Neuronal stem cell (in vitro differentiated cells): ENCODE measurements around the gene WDR38. TPM values are rescaled to one million over a fixed set of nuclear protein-coding genes. Genes with fewer than 3 reads are reported as not detected.
A peak's percentile ranks its signal among the peaks of the same experiment; 100 is the strongest.

ENCODE experiments used
- DNase-seq: peaks from one replicate; pipeline ENCODE4 v3.0.0-alpha.2; 2013; ENCODE audit warnings: low spot score
- H2AFZ ChIP-seq: one replicate; pipeline ENCODE4 v1.6.1; 2013; ENCODE audit warnings: mild to moderate bottlenecking, low read length, inconsistent platforms
- H2AK5ac ChIP-seq: 2 replicates; pipeline ENCODE4 v1.6.1; 2013; ENCODE audit warnings: low read depth, mild to moderate bottlenecking, inconsistent platforms, low read length, moderate library complexity, mixed read lengths
- H2BK120ac ChIP-seq: 2 replicates; pipeline ENCODE4 v1.6.1; 2013; ENCODE audit warnings: low read depth, mild to moderate bottlenecking, inconsistent platforms, low read length, moderate library complexity, mixed read lengths
- H2BK12ac ChIP-seq: one replicate; pipeline ENCODE4 v1.6.1; 2013; ENCODE audit warnings: low read length, inconsistent platforms
- H2BK15ac ChIP-seq: 2 replicates; pipeline ENCODE4 v1.6.1; 2013; ENCODE audit warnings: mild to moderate bottlenecking, low read length, inconsistent platforms, mixed read lengths
- H2BK5ac ChIP-seq: one replicate; pipeline ENCODE4 v1.6.1; 2013; ENCODE audit warnings: inconsistent platforms, mild to moderate bottlenecking, low read length, moderate library complexity
- H3K14ac ChIP-seq: one replicate; pipeline ENCODE4 v1.6.1; 2013; ENCODE audit warnings: low read length, inconsistent platforms
- H3K18ac ChIP-seq: 2 replicates; pipeline ENCODE4 v1.6.1; 2013; ENCODE audit warnings: low read length, inconsistent platforms
- H3K23ac ChIP-seq: 2 replicates; pipeline ENCODE4 v1.6.1; 2013; ENCODE audit warnings: low read depth, mild to moderate bottlenecking, mixed read lengths, low read length, inconsistent platforms; ENCODE audit not compliant: poor library complexity
- H3K27ac ChIP-seq: replicated peaks from 3 replicates; pipeline ENCODE4 v1.5.1; 2013; ENCODE audit warnings: low read length, inconsistent platforms
- H3K27me3 ChIP-seq, 3 experiments: 2 replicates each; pipeline ENCODE4 v1.6.1; 2013; ENCODE audit warnings: low read length in 3 of 3, mild to moderate bottlenecking in 2 of 3, inconsistent platforms in 1 of 3, low read depth in 1 of 3, mixed read lengths in 1 of 3, moderate library complexity in 1 of 3; ENCODE audit not compliant: control insufficient read depth in 3 of 3, insufficient read depth in 3 of 3
- H3K36me3 ChIP-seq, 2 donors: replicated peaks in 1 of 2; 2 replicates each; pipeline ENCODE4 v1.6.1; 2013; ENCODE audit warnings: low read length in 2 of 2; ENCODE audit not compliant: control insufficient read depth in 2 of 2, insufficient read depth in 2 of 2
- H3K4ac ChIP-seq: 2 replicates; pipeline ENCODE4 v1.6.1; 2013; ENCODE audit warnings: inconsistent platforms, mild to moderate bottlenecking, low read length, moderate library complexity
- H3K4me1 ChIP-seq, 2 donors: 1 replicate in 1 of 2; 2 replicates in 1 of 2; pipeline ENCODE4 v1.6.1; 2013; ENCODE audit warnings: low read length in 2 of 2, low read depth in 1 of 2; ENCODE audit not compliant: control insufficient read depth in 2 of 2, insufficient read depth in 1 of 2
- H3K4me2 ChIP-seq: one replicate; pipeline ENCODE4 v1.6.1; 2013; ENCODE audit warnings: mild to moderate bottlenecking, low read length, inconsistent platforms; ENCODE audit not compliant: insufficient read depth, poor library complexity, severe bottlenecking
- H3K4me3 ChIP-seq, 2 donors: 2 replicates each; pipeline ENCODE4 v1.5.1; 2013; ENCODE audit warnings: low read length in 2 of 2, mild to moderate bottlenecking in 2 of 2, inconsistent platforms in 1 of 2, moderate library complexity in 1 of 2
- H3K79me1 ChIP-seq: one replicate; pipeline ENCODE4 v1.6.1; 2013; ENCODE audit warnings: low read depth, mild to moderate bottlenecking, inconsistent platforms, low read length, moderate library complexity
- H3K9ac ChIP-seq: one replicate; pipeline ENCODE4 v1.6.1; 2013; ENCODE audit warnings: mild to moderate bottlenecking, low read depth, low read length, inconsistent platforms; ENCODE audit not compliant: poor library complexity
- H3K9me3 ChIP-seq, 2 donors: replicated peaks in 1 of 2; 2 replicates each; pipeline versions ENCODE3 to v1.6.1; 2013; ENCODE audit warnings: low read length in 2 of 2, mild to moderate bottlenecking in 2 of 2, inconsistent platforms in 1 of 2, low read depth in 1 of 2, mixed read lengths in 1 of 2, moderate library complexity in 1 of 2; ENCODE audit not compliant: control insufficient read depth in 2 of 2, insufficient read depth in 1 of 2
- H4K8ac ChIP-seq: one replicate; pipeline ENCODE4 v1.6.1; 2013; ENCODE audit warnings: low read depth, mild to moderate bottlenecking, inconsistent platforms, low read length, moderate library complexity
- H4K91ac ChIP-seq: one replicate; pipeline ENCODE4 v1.6.1; 2013; ENCODE audit warnings: low read length, low read depth, mild to moderate bottlenecking, inconsistent platforms; ENCODE audit not compliant: poor library complexity
- WGBS, 2 donors: extraction: QIAGEN DNeasy Blood & Tissue Kit; methylation state at CpG; one replicate each; pipeline ENCODE4 v1.1.7; 2013; ENCODE audit warnings: missing lambda C conversion rate in 2 of 2, mixed read lengths in 1 of 2; ENCODE audit not compliant: insufficient read length in 2 of 2, insufficient replicate concordance in 1 of 2; ENCODE audit errors: extremely low coverage in 2 of 2; 5-methylcytosine and 5-hydroxymethylcytosine counted together
- polyA plus RNA-seq, 2 experiments: library from polyadenylated mRNA; stranded (reverse); fragments of 200-250 nt; gene quantifications; one replicate each; pipeline ENCODE4 v1.2.3, GENCODE V29; 2013

Gene WDR38
- polyA plus RNA-seq (2013, experiment 1 of 2): not detected
- not detected for polyA plus RNA-seq (2013, experiment 2 of 2)

- H3K4me1 ChIP-seq: peaks cover 4 to 12% of the 10 kb centered on the region in 2 donors
- peaks cover 0 to 3% (median 0%) of the 10 kb centered on the region in 3 experiments for H3K27me3 ChIP-seq
- peak within 1 kb of the TSS; percentile 22 for H3K23ac ChIP-seq
- peak; percentile 78 for DNase-seq
- no peak within 1 kb of the TSS for H4K91ac ChIP-seq
- no peaks in the 10 kb centered on the region for H3K79me1 ChIP-seq
- peak within 1 kb of the TSS; percentile 54 for H2AK5ac ChIP-seq
- no peak within 1 kb of the TSS for H3K14ac ChIP-seq
- WGBS, 2 donors: no CpG with 5 or more reads among the region's 51 CpGs
- H3K4me2 ChIP-seq: peak within 1 kb of the TSS; percentile 66
- peak within 1 kb of the TSS; percentile 46 for H2BK12ac ChIP-seq
- no peak within 1 kb of the TSS for H3K4ac ChIP-seq
- no peak within 1 kb of the TSS for H4K8ac ChIP-seq
- H2BK120ac ChIP-seq: no peak within 1 kb of the TSS
- H2AFZ ChIP-seq: peak within 1 kb of the TSS; percentile 96
- H3K27ac ChIP-seq: no peak within 1 kb of the TSS
- peak within 1 kb of the TSS; percentile 50 for H2BK15ac ChIP-seq
- H3K9ac ChIP-seq: peak within 1 kb of the TSS; percentile 86
- peak within 1 kb of the TSS; percentile 63 for H3K18ac ChIP-seq
- H2BK5ac ChIP-seq: peak within 1 kb of the TSS; percentile 11
- H3K9me3 ChIP-seq: no peaks in the 10 kb centered on the region
- H3K4me3 ChIP-seq: peak within 1 kb of the TSS; percentile 48 to 84
- H3K36me3 ChIP-seq: peaks cover 14 to 18% of the 10 kb centered on the region in 2 donors
Measured at GRCh38 chr9:124852829-124853531, at the start of gene WDR38. WDR38 (plus strand) TSS chr9:124853460; CDS start chr9:124853532, 72 bp downstream.

GRCh38 chr9:124803911-124804310, 49.3 kb upstream of the WDR38 start:
- Histone ChIP-seq H2BK120ac (no peak overlapping the region), H3K4me3 (no peak overlapping the region), H2BK12ac (no peak overlapping the region), H2BK15ac (no peak overlapping the region), H3K4me1 (no peaks in the 10 kb centered on the region), H3K4me2 (no peak overlapping the region), H3K9me3 (no peaks in the 10 kb centered on the region), H4K91ac (no peak overlapping the region), H3K79me1 (no peaks in the 10 kb centered on the region), H2AK5ac (no peak overlapping the region), H3K18ac (no peak overlapping the region), H3K14ac (no peak overlapping the region), H2BK5ac (no peak overlapping the region), H3K4ac (no peak overlapping the region), H3K27me3 (peaks cover 0 to 35% (median 0%) of the 10 kb centered on the region in 3 experiments), H3K9ac (no peak overlapping the region), H3K36me3 (no peaks in the 10 kb centered on the region), H4K8ac (no peak overlapping the region), H2AFZ (no peak overlapping the region), H3K27ac (no peak overlapping the region), H3K23ac (peak overlapping the region; percentile 29)
- WGBS, 2 donors: no CpG with 5 or more reads among the region's 8 CpGs
- DNase-seq: no peak

GRCh38 chr9:124805186-124805585, 48.1 kb upstream of the WDR38 start:
- DNase-seq: no peak
- no peak overlapping the region for H3K9ac ChIP-seq
- H2BK5ac ChIP-seq: no peak overlapping the region
- no peak overlapping the region for H2BK120ac ChIP-seq
- H3K27ac ChIP-seq: no peak overlapping the region
- peaks cover 0 to under 1% of the 10 kb centered on the region in 2 donors for H3K4me1 ChIP-seq
- no peak overlapping the region for H3K4me3 ChIP-seq
- no peak overlapping the region for H3K23ac ChIP-seq
- no peak overlapping the region for H2BK15ac ChIP-seq
- no peak overlapping the region for H2BK12ac ChIP-seq
- peaks cover 0 to 4% of the 10 kb centered on the region in 2 donors for H3K9me3 ChIP-seq
- H3K14ac ChIP-seq: no peak overlapping the region
- H2AK5ac ChIP-seq: no peak overlapping the region
- H4K91ac ChIP-seq: no peak overlapping the region
- H3K27me3 ChIP-seq: peaks cover 0 to 24% (median 0%) of the 10 kb centered on the region in 3 experiments
- no peak overlapping the region for H2AFZ ChIP-seq
- H3K36me3 ChIP-seq: no peaks in the 10 kb centered on the region
- no peak overlapping the region for H3K4me2 ChIP-seq
- WGBS, 2 donors: no CpG with 5 or more reads among the region's 4 CpGs
- H4K8ac ChIP-seq: no peak overlapping the region
- H3K18ac ChIP-seq: no peak overlapping the region
- H3K79me1 ChIP-seq: no peaks in the 10 kb centered on the region
- no peak overlapping the region for H3K4ac ChIP-seq

GRCh38 chr9:124808246-124808956, 44.9 kb upstream of the WDR38 start:
- Histone ChIP-seq H2BK12ac (no peak overlapping the region), H3K79me1 (no peaks in the 10 kb centered on the region), H3K27ac (no peak overlapping the region), H2AK5ac (no peak overlapping the region), H2BK15ac (no peak overlapping the region), H3K4me2 (no peak overlapping the region), H4K91ac (no peak overlapping the region), H4K8ac (no peak overlapping the region), H3K14ac (no peak overlapping the region), H3K4ac (no peak overlapping the region), H3K27me3 (no peaks in the 10 kb centered on the region), H2BK120ac (no peak overlapping the region), H3K36me3 (no peaks in the 10 kb centered on the region), H2AFZ (no peak overlapping the region), H3K9me3 (peaks cover 0 to 5% of the 10 kb centered on the region in 2 donors), H3K23ac (no peak overlapping the region), H3K4me3 (no peak overlapping the region), H3K18ac (peak overlapping the region; percentile 27), H2BK5ac (peak overlapping the region; percentile 2), H3K9ac (no peak overlapping the region), H3K4me1 (peaks cover 21 to 24% of the 10 kb centered on the region in 2 donors)
- no peak for DNase-seq
- WGBS, 2 donors: no CpG with 5 or more reads among the region's 12 CpGs
